Breast epithelium (tissue), 3 donors: Measurements from ENCODE around the gene TPM4.

Experiments
- CTCF ChIP-seq, 3 donors: fragments of 450-650 bp; IDR thresholded peaks; one replicate each; pipeline ENCODE4 v1.5.1; 2016 to 2017; ENCODE audit warnings: antibody characterized with exemption in 3 of 3, mild to moderate bottlenecking in 3 of 3, moderate library complexity in 3 of 3
- POLR2A ChIP-seq: fragments of 450-650 bp; IDR thresholded peaks from one replicate; pipeline ENCODE4 v1.6.1; 2016; ENCODE audit warnings: antibody characterized with exemption, mild to moderate bottlenecking, moderate library complexity

DNA sequence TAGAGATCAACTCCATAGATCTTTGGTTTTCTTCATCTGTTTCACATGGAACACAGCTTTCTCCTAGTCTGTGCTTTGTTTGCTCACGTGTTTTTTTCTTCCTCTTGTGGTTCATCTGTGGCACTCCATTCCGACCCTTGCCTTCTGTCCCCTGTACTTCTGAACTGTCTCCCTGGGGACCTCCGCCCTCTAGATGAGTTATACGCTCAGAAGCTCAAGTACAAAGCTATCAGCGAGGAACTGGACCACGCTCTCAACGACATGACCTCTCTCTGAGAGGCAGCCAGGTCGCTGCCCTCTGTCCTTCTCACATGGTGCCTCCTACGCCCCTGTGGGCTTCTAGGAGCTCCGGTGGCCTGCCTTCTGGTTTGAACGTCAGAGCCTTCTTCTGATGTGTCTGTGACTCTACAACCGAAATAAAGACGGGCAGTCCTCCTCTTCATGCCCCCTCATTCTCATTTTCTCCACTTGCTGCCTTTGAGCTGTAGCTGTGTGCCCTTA, 18.8 kb downstream of the TPM4 start:
- TF ChIP-seq CTCF (IDR thresholded peaks at IDR 0.05), result no peak
- TF ChIP-seq POLR2A, result no peak
